Astrocyte (in vitro differentiated cells and primary cell): ENCODE data around the gene PLCG2.

Experiments used
- CTCF ChIP-seq: IDR thresholded peaks from 2 replicates; pipeline ENCODE4 v1.5.1; 2011; ENCODE audit warnings: low read depth, mild to moderate bottlenecking, inconsistent platforms, low read length, moderate library complexity; ENCODE audit not compliant: insufficient read depth
- EZH2 ChIP-seq: IDR thresholded peaks from 2 replicates; pipeline ENCODE4 v1.6.1; 2012; ENCODE audit warnings: mild to moderate bottlenecking, low read length, inconsistent platforms; ENCODE audit not compliant: insufficient read depth

GRCh38 chr16:81971853-81972252, 192.8 kb downstream of the PLCG2 start:
- no peak for TF ChIP-seq CTCF
- TF ChIP-seq EZH2, result no peak
